DMS79 (cell line): ENCODE measurements around the gene TENT4A.
"Not testable (repeated sequence)": the region's sequence is repeated elsewhere in the genome, so short reads cannot be mapped to it uniquely, and the experiment has no call there.

Source experiments
- DNase-seq: peaks from one replicate; lab custom pipeline; 2025; lab: John Stamatoyannopoulos, UW

TENT4A gene

GRCh38 chr5:6773342-6774035, 60.3 kb downstream of the TENT4A start:
- DNase-seq, result no peak

- DNase-seq, result not testable (repeated sequence)
Measured at GRCh38 chr5:6774207-6774606, 61.0 kb downstream of the TENT4A start.

- no peak for DNase-seq
Measured at GRCh38 chr5:6774721-6775204, 61.5 kb downstream of the TENT4A start.

GRCh38 chr5:6775571-6775970, 62.3 kb downstream of the TENT4A start:
- no peak for DNase-seq

- no peak for DNase-seq
Measured at GRCh38 chr5:6780802-6781391, 67.7 kb downstream of the TENT4A start.

- no peak for DNase-seq
Measured at GRCh38 chr5:6781716-6782115, 68.5 kb downstream of the TENT4A start.

GRCh38 chr5:6783787-6784186, 70.6 kb downstream of the TENT4A start:
- no peak for DNase-seq

- DNase-seq, result no peak
Measured at GRCh38 chr5:6784481-6784880, 71.2 kb downstream of the TENT4A start.

- no peak for DNase-seq
Measured at GRCh38 chr5:6785161-6785860, 72.1 kb downstream of the TENT4A start.

- DNase-seq, result no peak
Measured at GRCh38 chr5:6785861-6786180, 72.6 kb downstream of the TENT4A start.

- DNase-seq, result no peak
Measured at GRCh38 chr5:6786786-6787495, 73.7 kb downstream of the TENT4A start.

- no peak for DNase-seq
Measured at GRCh38 chr5:6787941-6788340, 74.7 kb downstream of the TENT4A start.

- no peak for DNase-seq
Measured at GRCh38 chr5:6788439-6788838, 75.2 kb downstream of the TENT4A start.

GRCh38 chr5:6788956-6789649, 75.9 kb downstream of the TENT4A start:
- no peak for DNase-seq

GRCh38 chr5:6790346-6790865, 77.2 kb downstream of the TENT4A start:
- DNase-seq, result no peak

- DNase-seq, result no peak
Measured at GRCh38 chr5:6791031-6791430, 77.8 kb downstream of the TENT4A start.

- DNase-seq, result no peak
Measured at GRCh38 chr5:6792376-6792775, 79.1 kb downstream of the TENT4A start.

GRCh38 chr5:6792911-6793471, 79.8 kb downstream of the TENT4A start:
- DNase-seq, result no peak

GRCh38 chr5:6801236-6801635, 88.0 kb downstream of the TENT4A start:
- DNase-seq, result no peak

- no peak for DNase-seq
Measured at GRCh38 chr5:6803981-6804550, 90.8 kb downstream of the TENT4A start.
